ENCODE data around the gene EFCAB11. TPM values are rescaled to one million over a fixed set of nuclear protein-coding genes. Genes with fewer than 3 reads are reported as not detected.

Gene EFCAB11
- 2.4 and 5.2 TPM in 2 replicates for total RNA-seq

GRCh38 chr14:89954070-89955021 lies at the start of gene EFCAB11:
TSS of gene EFCAB11 (minus strand) at chr14:89954730. CDS start at chr14:89954660, 70 bp downstream.

DNA sequence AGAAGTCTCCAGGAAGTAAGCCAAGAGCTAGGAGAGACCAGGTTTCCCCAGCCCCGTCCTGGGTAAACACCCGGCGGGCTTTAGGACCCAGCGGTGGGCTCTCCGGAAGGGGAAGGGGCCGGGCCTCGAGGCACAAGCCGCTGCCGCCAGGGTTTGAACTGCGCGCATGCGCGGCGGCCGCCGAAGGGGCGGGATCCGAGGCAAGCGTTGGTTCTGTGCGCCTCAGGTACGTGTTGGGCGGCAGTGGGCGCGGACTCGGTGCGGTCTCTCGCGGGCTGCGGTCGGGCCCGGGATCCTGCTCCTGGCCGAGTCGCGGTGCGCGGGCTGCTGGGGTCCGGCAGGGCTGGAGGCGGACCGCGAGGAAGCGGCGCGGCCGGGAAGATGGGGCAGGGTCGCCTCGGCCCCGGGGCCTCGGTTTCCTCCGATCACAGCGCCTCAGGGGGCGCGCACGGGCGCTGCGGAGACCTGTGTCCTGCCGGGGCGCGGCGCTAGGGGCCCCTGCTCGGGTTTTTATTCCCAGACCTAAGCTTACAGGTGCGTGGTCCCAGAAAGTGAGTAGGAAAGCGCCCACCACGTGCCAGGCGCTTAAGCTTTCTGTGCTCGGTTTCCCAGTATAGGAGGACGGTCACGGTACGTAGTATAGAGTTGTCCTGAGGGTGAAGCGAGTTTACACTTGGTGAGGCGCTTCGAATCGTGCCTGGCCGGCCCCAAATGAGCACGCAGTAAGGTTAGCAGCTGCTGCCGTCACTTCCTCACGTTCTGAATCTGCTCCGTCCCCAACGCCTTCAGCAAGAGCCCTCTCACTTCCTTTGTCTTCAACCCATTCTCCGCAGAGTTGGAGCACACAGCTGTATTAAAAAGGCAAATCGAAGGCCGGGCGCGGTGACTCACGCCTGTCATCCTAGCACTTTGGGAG lies 1.5 kb upstream of the EFCAB11 start, which contains the start of gene TDP1:
Gene TDP1, plus strand, starts transcription at position 183 of the 916 bp plus-strand sequence. CDS start 7,188 bp downstream, outside the sequence.

Other genes with a start within 250 kb of the EFCAB11 start
- gene TDP1, start 1.2 kb upstream of the EFCAB11 start, total RNA-seq, result 10.5 and 16.0 TPM in 2 replicates
- not detected in 2 replicates for gene KCNK13, start 107.3 kb upstream of the EFCAB11 start, total RNA-seq

Data from dermis lymphatic vessel endothelial cell (primary cell).